CD14-positive monocyte (primary cell): ENCODE results near the gene ZNF608. TPM values are rescaled to one million over a fixed set of nuclear protein-coding genes. Genes with fewer than 3 reads are reported as not detected.

Experiments used
- DNase-seq, 3 donors: peaks; one replicate each; pipeline ENCODE4 v3.0.0-alpha.2; 2011 to 2022
- H2AFZ ChIP-seq: 2 replicates; pipeline ENCODE4 v1.6.0; 2012; ENCODE audit warnings: mild to moderate bottlenecking, low read depth, low read length, inconsistent platforms; ENCODE audit not compliant: insufficient read depth, poor library complexity, severe bottlenecking
- H3K27ac ChIP-seq, 2 donors: 1 replicate in 1 of 2; 2 replicates in 1 of 2; pipeline ENCODE4 v1.5.1; 2012 to 2013; ENCODE audit warnings: low read length in 2 of 2, control low read depth in 1 of 2, inconsistent platforms in 1 of 2, low read depth in 1 of 2, mild to moderate bottlenecking in 1 of 2
- H3K27me3 ChIP-seq, 2 donors: one replicate each; pipeline versions ENCODE4 v1.6.0 to v1.6.1; 2011 to 2013; ENCODE audit warnings: low read length in 2 of 2; ENCODE audit not compliant: control insufficient read depth in 2 of 2, insufficient read depth in 2 of 2
- H3K36me3 ChIP-seq, 2 donors: replicated peaks in 1 of 2; 1 replicate in 1 of 2; 2 replicates in 1 of 2; pipeline versions ENCODE4 v1.5.1 to v1.6.1; 2012 to 2013; ENCODE audit warnings: low read length in 2 of 2, control low read depth in 1 of 2, inconsistent platforms in 1 of 2, mild to moderate bottlenecking in 1 of 2; ENCODE audit not compliant: insufficient read depth in 2 of 2, control insufficient read depth in 1 of 2
- H3K4me1 ChIP-seq, 2 donors: 1 replicate in 1 of 2; 2 replicates in 1 of 2; pipeline versions ENCODE4 v1.5.1 to v1.6.1; 2012 to 2013; ENCODE audit warnings: low read length in 2 of 2, control low read depth in 1 of 2, inconsistent platforms in 1 of 2, mild to moderate bottlenecking in 1 of 2, moderate library complexity in 1 of 2; ENCODE audit not compliant: insufficient read depth in 2 of 2, control insufficient read depth in 1 of 2
- H3K4me2 ChIP-seq: replicated peaks from 2 replicates; pipeline ENCODE3; 2012; ENCODE audit warnings: low read length, moderate library complexity, mild to moderate bottlenecking; ENCODE audit not compliant: poor library complexity, severe bottlenecking; ENCODE audit errors: extremely low read depth
- H3K4me3 ChIP-seq, 3 experiments: fragments of 200-600 bp in 1 of 3; sonication (generic) in 1 of 3; replicated peaks in 1 of 3; 1 replicate in 2 of 3; 2 replicates in 1 of 3; pipeline ENCODE4 v1.5.1; 2011 to 2013; ENCODE audit warnings: low read length in 3 of 3, mild to moderate bottlenecking in 3 of 3, control low read depth in 2 of 3, low read depth in 2 of 3, inconsistent platforms in 1 of 3, moderate library complexity in 1 of 3
- H3K79me2 ChIP-seq: 2 replicates; pipeline ENCODE4 v1.6.0; 2012; ENCODE audit warnings: mild to moderate bottlenecking, control low read depth, inconsistent platforms, low read length, moderate library complexity; ENCODE audit not compliant: insufficient read depth
- H3K9ac ChIP-seq: 2 replicates; pipeline ENCODE4 v1.6.0; 2017; ENCODE audit warnings: low read length, mild to moderate bottlenecking; ENCODE audit not compliant: insufficient read depth, poor library complexity, severe bottlenecking
- H3K9me3 ChIP-seq, 2 donors: replicated peaks in 1 of 2; 1 replicate in 1 of 2; 2 replicates in 1 of 2; pipeline versions ENCODE4 v1.5.1 to v1.6.1; 2012 to 2013; ENCODE audit warnings: low read length in 2 of 2, control low read depth in 1 of 2; ENCODE audit not compliant: control insufficient read depth in 1 of 2, insufficient read depth in 1 of 2
- H4K20me1 ChIP-seq: 2 replicates; pipeline ENCODE4 v1.6.0; 2012; ENCODE audit warnings: mild to moderate bottlenecking, low read length, control low read depth, moderate library complexity; ENCODE audit not compliant: insufficient read depth
- H3K27ac Mint-ChIP-seq, 7 donors: one replicate each; pipeline ENCODE4 v1.8.0; 2020; ENCODE audit warnings: mild to moderate bottlenecking in 7 of 7, mixed read lengths in 7 of 7, moderate library complexity in 6 of 7, inconsistent platforms in 2 of 7
- H3K27me3 Mint-ChIP-seq, 3 donors: one replicate each; pipeline ENCODE4 v1.8.0; 2021 to 2022; ENCODE audit warnings: low read depth in 3 of 3, mild to moderate bottlenecking in 3 of 3, mixed read lengths in 3 of 3, moderate library complexity in 3 of 3, inconsistent platforms in 1 of 3
- H3K36me3 Mint-ChIP-seq, 2 donors: one replicate each; pipeline ENCODE4 v1.8.0; 2020; ENCODE audit warnings: mixed read lengths in 2 of 2, inconsistent platforms in 1 of 2, mild to moderate bottlenecking in 1 of 2
- H3K4me1 Mint-ChIP-seq: one replicate; pipeline ENCODE4 v1.8.0; 2020; ENCODE audit warnings: mild to moderate bottlenecking, mixed read lengths
- H3K4me3 Mint-ChIP-seq, 2 donors: one replicate each; pipeline ENCODE4 v1.8.0; 2020; ENCODE audit warnings: mild to moderate bottlenecking in 2 of 2, mixed read lengths in 2 of 2, moderate library complexity in 1 of 2
- H3K9me3 Mint-ChIP-seq, 7 donors: one replicate each; pipeline ENCODE4 v1.8.0; 2020 to 2022; ENCODE audit warnings: mixed read lengths in 7 of 7, mild to moderate bottlenecking in 6 of 7, moderate library complexity in 6 of 7, inconsistent platforms in 2 of 7
- WGBS: methylation state at CpG from one replicate; pipeline ENCODE4 v1.1.5; 2013; ENCODE audit warnings: missing lambda C conversion rate; ENCODE audit not compliant: insufficient coverage; 5-methylcytosine and 5-hydroxymethylcytosine counted together
- intact Hi-C, 2 donors: fragments of 100-400 bp; cut with micrococcal nuclease; formaldehyde crosslinking; loops; one replicate each; pipeline versions ENCODE4 v1.15.0 to v1.15.1; 2023
- polyA plus RNA-seq, 3 donors: library from polyadenylated mRNA; depleted of rRNA in 1 of 3; unstranded in 2 of 3; stranded (reverse) in 1 of 3; fragments of 300-500 nt in 2 of 3; fragments of >200 nt in 1 of 3; fragmentation: Illumina TruSeq in 2 of 3; gene quantifications; 1 replicate in 2 of 3; 2 replicates in 1 of 3; pipeline ENCODE4 v1.2.3, GENCODE V29; 2012 to 2021
- TF ChIP-seq, protein P1 (sequence below): fragments of 200-600 bp; IDR thresholded peaks from one replicate; pipeline ENCODE4 v1.8.0; 2022; ENCODE audit warnings: antibody characterized with exemption, mild to moderate bottlenecking

Gene ZNF608
- polyA plus RNA-seq, 3 donors = 0.05 TPM; not detected in 2

DNA sequence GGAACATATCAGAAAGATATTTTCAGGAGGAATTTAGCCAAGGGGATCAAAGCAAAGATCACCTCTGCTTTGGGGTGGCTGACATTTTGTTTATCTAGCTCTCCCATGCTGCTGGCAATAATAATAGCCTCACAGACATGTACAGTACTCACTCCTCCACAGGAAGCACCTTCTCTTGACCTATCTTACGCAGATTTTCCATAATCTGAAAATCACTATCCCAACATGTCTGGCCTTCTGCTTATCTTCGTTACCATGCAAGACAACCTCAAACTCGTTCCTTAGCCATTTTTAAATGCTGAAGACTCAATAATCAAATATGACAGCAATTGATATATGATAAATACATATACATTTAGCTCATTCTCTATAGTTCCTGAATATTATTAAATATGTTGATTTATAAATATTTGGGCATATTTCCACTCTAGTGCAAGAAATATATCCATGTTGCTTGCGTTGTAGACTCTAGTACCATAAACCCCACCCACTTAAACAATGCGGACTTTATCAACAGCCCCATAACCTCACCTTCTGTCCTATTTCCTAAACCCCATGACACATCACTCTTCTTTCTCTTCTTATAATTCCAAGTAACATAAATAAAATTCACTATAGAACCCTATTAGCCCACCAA, 18.0 kb downstream of the ZNF608 start:
- Mint-ChIP-seq H3K27ac (no peak overlapping the region), H3K4me1 (no peaks in the 10 kb centered on the region)
- intact Hi-C loops = no loop called here

DNA sequence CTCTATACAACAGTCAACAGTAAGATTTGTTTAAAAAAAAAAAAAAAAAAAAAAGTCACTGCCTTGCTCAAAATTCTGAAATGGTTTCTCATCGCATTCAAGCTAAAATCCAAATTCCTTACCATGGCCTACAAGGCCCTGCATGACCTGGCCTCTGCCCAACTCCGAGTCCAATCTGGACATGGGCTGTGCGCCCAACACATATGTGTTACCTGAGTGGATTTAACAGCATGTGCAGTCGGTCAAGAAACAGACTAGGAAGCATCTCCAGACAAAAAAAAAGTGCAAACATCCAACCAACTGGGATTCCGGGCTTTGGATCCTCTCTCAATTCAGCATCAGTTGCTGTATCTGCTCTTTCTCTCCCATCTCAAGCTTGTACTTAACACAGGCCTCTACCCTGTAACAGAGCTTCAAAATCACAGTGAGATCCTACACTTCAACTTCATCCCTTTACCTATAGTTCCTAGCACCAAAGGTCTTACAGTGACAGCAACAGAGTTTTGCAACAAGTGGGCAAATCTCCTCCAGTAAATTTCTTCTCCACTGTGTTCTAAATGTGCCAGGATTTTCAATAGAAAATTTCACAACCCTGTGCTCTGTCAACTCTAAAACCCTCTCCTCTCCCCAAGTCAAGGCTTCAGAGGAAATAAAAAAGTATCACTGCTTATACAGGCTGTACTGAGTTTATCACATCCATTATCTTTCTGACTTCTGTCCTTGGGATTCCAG, 19.6 kb downstream of the ZNF608 start:
- H4K20me1 ChIP-seq = no peaks in the 10 kb centered on the region
- Mint-ChIP-seq H3K4me3 (no peak overlapping the region), H3K27me3 (peaks cover 0 to 2% (median 2%) of the 10 kb centered on the region in 3 donors), H3K36me3 (no peaks in the 10 kb centered on the region), H3K4me1 (no peaks in the 10 kb centered on the region), H3K9me3 (peaks cover 0 to 2% (median 0%) of the 10 kb centered on the region in 7 donors), H3K27ac (no peak overlapping the region)
- H3K4me1 ChIP-seq = no peaks in the 10 kb centered on the region
- no peaks in the 10 kb centered on the region for H3K36me3 ChIP-seq
- intact Hi-C loops = no loop called here
- H3K4me2 ChIP-seq = no peak overlapping the region
- 98% methylated on average over 4 of the region's 5 CpGs for WGBS
- H3K79me2 ChIP-seq = no peaks in the 10 kb centered on the region
- no peak overlapping the region for H2AFZ ChIP-seq
- H3K9me3 ChIP-seq = no peaks in the 10 kb centered on the region
- no peak overlapping the region for H3K4me3 ChIP-seq
- TF ChIP-seq, protein P1, sequence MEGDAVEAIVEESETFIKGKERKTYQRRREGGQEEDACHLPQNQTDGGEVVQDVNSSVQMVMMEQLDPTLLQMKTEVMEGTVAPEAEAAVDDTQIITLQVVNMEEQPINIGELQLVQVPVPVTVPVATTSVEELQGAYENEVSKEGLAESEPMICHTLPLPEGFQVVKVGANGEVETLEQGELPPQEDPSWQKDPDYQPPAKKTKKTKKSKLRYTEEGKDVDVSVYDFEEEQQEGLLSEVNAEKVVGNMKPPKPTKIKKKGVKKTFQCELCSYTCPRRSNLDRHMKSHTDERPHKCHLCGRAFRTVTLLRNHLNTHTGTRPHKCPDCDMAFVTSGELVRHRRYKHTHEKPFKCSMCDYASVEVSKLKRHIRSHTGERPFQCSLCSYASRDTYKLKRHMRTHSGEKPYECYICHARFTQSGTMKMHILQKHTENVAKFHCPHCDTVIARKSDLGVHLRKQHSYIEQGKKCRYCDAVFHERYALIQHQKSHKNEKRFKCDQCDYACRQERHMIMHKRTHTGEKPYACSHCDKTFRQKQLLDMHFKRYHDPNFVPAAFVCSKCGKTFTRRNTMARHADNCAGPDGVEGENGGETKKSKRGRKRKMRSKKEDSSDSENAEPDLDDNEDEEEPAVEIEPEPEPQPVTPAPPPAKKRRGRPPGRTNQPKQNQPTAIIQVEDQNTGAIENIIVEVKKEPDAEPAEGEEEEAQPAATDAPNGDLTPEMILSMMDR = no peak
- H3K27me3 ChIP-seq = no peaks in the 10 kb centered on the region
- DNase-seq = no peak
- H3K27ac ChIP-seq = no peak overlapping the region
- H3K9ac ChIP-seq = no peak overlapping the region

More for the DNA sequence above, 18.0 kb downstream of the ZNF608 start:
- H3K36me3 Mint-ChIP-seq = no peaks in the 10 kb centered on the region
- H2AFZ ChIP-seq = no peak overlapping the region
- peaks cover 0 to 4% (median 2%) of the 10 kb centered on the region in 3 donors for H3K27me3 Mint-ChIP-seq
- H3K27ac ChIP-seq = no peak overlapping the region
- H3K4me2 ChIP-seq = no peak overlapping the region
- no peaks in the 10 kb centered on the region for H3K36me3 ChIP-seq
- TF ChIP-seq, protein P1 = no peak
- no peak overlapping the region for H3K4me3 ChIP-seq
- WGBS = 100% methylated on average over 2 of the region's 5 CpGs
- H4K20me1 ChIP-seq = no peaks in the 10 kb centered on the region
- H3K27me3 ChIP-seq = no peaks in the 10 kb centered on the region
- H3K79me2 ChIP-seq = no peaks in the 10 kb centered on the region
- no peak for DNase-seq
- H3K4me3 Mint-ChIP-seq = no peak overlapping the region
- no peaks in the 10 kb centered on the region for H3K9me3 ChIP-seq
- H3K4me1 ChIP-seq = no peaks in the 10 kb centered on the region
- peaks cover 0 to 2% (median 0%) of the 10 kb centered on the region in 7 donors for H3K9me3 Mint-ChIP-seq
- H3K9ac ChIP-seq = no peak overlapping the region
